Measurements from ENCODE around the gene F2RL3. TPM values are rescaled to one million over a fixed set of nuclear protein-coding genes. Genes with fewer than 3 reads are reported as not detected.

Gene F2RL3
- total and polyA plus RNA-seq, 2 of the 8 experiments (the other 6 are each of a cell fraction or from before 2014, with no cell fraction given), result not detected

GRCh38 chr19:16882146-16882545 is 6.7 kb upstream of the F2RL3 start (continued):
- TF ChIP-seq, protein P1, sequence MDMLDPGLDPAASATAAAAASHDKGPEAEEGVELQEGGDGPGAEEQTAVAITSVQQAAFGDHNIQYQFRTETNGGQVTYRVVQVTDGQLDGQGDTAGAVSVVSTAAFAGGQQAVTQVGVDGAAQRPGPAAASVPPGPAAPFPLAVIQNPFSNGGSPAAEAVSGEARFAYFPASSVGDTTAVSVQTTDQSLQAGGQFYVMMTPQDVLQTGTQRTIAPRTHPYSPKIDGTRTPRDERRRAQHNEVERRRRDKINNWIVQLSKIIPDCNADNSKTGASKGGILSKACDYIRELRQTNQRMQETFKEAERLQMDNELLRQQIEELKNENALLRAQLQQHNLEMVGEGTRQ (IDR thresholded peaks at IDR 0.05; ENCODE audit: low read length), result no peak
- TF ChIP-seq RFX5 (IDR thresholded peaks at IDR 0.05; ENCODE audit: borderline replicate concordance, low read depth, low read length) (no peak), TEAD4 (IDR thresholded peaks at IDR 0.05; ENCODE audit: low read depth, low read length) (no peak), RNF2 (IDR thresholded peaks at IDR 0.05; ENCODE audit: borderline replicate concordance, low read depth, low read length, missing control alignments, poor library complexity, severe bottlenecking) (no peak)

Data from H1 (cell line).